ENCODE results near the gene SNX10.

- no peak for TF ChIP-seq GATA3 (IDR thresholded peaks at IDR 0.05; ENCODE audit: low read depth, low read length)
- no peak for TF ChIP-seq GATA2 (IDR thresholded peaks at IDR 0.05; ENCODE audit: low read depth, low read length)
Observed at GRCh38 chr7:26403640-26404039, 112.0 kb downstream of the SNX10 start.

All from SH-SY5Y (cell line).